Measurements from ENCODE around the gene RPL38.

The RPL38 gene

GRCh38 chr17:74203439-74204240 lies at the start of gene RPL38:
Gene RPL38, plus strand, starts transcription at chr17:74203678. Its CDS starts 278 bp downstream, at chr17:74203956.
- peak; percentile 92 for DNase-seq (ENCODE audit: low read depth, low spot score)

DNA sequence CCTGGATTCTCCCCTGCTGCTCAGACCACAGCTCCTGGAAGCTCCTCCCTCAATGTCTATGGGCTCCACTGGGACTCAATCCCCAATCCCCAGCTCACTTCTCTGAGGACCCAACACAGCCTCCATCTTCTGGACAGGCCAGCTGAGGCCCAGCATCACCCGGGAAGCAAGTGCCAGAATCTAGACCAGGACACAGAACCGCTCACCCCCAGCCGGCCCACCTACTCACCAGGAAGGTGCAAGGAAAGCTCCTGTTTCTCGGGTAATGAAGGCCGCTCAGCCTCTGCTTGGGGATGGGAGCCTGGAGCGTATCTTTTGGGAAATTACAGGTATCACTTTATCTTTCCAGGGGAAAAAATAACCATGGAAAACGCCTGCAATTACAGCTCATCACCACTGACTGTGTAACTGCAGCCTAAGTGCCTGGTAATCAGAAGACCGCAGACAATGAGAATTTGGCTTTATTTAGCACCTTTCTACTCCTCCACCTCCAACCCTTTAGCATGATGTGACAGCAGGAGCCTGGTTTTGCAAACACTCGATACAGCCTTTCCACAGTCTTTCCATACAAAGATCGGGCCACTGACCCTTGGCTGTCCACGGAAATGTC lies 49.6 kb upstream of the RPL38 start:
- no peak for DNase-seq (ENCODE audit: low read depth, low spot score)

DNA sequence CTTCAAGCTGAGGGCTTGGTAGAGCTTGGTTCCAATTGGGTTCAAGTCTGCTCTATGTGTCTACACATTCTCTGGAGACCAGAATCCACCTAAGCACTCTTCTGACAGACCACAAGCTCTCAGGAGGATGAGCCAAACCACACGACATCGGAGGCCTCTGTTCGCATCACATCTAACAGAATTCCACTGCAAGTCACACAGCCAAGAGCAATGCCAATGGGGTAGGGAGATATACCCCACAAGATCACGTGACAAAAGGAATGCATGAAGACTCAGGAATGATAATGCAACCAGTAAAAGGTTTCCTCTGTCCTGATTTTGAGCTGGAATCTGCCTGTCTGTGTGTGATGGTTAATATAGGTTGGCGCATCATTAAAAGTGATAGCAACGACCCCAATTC lies 46.6 kb upstream of the RPL38 start:
- DNase-seq (ENCODE audit: low read depth, low spot score) = no peak

DNA sequence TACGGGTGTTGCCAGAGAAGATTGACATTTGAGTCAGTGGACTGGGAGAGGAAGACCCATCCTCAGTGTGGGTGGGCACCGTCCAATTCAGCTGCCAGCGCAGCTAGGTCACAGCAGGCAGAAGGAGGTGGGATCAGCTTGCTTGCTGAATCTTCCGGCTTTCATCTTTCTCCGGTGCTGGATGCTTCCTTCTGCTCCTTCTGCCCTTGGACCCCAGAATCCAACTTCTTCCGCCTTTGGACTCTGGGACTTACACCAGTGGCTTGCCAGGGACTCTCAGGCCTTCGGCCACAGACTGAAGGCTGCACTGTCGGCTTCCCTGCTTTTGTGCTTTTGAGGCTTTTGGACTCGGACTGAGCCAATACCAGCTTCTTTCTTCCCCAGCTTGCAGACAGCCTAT lies 46.1 kb upstream of the RPL38 start:
- no peak for DNase-seq (ENCODE audit: low read depth, low spot score)

- DNase-seq (ENCODE audit: low read depth, low spot score) = no peak
These were observed 44.7 kb upstream of the RPL38 start for GRCh38 chr17:74158761-74159160.

- DNase-seq (ENCODE audit: low read depth, low spot score) = no peak
These were observed 44.1 kb upstream of the RPL38 start for GRCh38 chr17:74159226-74159840.

DNA sequence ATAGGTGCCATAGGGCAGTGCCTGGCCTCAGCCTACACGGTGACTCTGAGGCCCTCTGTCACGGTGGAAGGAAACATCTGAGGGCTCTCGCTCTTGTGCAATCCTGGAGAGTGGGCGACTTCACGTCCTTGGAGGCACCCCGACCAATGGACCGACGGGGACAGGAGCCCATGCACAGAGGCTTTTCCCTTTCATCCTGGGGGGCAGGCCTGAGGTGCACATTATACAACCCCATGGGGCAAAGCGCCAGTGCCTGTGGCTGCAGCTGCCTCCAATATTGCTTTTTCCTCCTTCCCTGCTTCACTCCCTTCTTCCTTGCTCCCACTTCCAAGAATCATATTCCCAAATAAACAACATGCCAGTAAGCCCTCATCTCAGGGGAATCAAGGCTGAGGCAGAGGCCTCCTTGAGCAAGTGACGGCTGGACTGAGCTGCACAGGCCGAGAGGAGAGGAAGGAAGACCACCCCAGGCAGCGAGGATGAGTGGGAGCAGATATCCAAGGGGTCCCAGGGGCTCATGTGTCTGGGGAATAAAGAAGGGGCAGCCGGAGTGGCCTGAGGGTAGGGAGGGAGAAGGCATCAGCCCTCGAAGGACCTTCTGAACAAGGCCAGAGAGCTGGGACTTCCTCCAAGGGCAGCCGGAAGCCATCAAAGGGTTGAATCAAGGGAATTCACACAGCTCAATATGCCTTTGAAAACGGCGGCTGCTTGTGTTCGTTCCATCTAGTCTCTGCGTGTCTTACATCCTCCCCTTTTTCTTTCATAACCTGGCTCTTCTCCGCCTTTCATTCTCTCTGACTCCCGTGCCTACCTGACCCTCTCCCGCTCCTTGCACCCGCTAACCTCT lies 42.6 kb upstream of the RPL38 start:
- DNase-seq (ENCODE audit: low read depth, low spot score) = no peak

DNA sequence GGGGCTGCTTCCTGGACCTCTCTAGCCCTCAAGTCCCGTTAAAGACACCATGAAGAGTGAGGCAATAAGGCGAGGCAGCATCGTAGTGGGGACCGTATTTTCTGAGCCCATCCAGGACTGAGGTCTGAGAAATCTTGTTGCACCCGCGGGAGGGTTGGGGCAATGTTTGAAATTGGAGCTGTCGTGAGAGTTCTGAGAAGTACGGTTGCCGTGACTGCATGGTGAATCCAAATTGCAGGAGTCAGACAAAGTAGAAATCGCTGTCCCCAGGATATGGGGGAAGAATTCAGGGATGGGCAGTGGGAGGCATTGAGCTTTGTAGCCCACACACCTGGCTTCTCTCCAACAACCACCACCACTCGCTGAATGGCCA lies 42.0 kb upstream of the RPL38 start:
- no peak for DNase-seq (ENCODE audit: low read depth, low spot score)

GRCh38 chr17:74163271-74163821 lies 40.1 kb upstream of the RPL38 start:
- DNase-seq (ENCODE audit: low read depth, low spot score) = no peak

DNA sequence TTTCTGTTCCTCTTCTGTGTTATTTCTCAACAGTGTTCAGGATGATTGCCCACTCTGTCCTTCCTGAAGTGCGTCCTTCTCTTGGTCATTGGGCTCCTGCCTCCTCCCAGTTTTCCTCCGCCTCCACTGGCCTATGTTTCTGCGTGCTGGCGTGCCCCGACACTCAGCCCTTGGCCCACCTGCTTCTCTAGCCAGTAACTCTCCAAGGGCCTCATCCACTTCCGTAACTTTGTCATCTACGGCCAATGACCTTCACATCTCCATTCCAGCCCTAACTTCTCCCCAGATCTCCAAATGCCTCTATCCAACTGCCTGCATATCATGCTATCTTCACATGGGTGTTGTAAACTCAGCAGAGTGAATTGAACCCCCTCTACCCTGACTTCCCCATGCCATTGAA lies 39.6 kb upstream of the RPL38 start:
- no peak for DNase-seq (ENCODE audit: low read depth, low spot score)

DNA sequence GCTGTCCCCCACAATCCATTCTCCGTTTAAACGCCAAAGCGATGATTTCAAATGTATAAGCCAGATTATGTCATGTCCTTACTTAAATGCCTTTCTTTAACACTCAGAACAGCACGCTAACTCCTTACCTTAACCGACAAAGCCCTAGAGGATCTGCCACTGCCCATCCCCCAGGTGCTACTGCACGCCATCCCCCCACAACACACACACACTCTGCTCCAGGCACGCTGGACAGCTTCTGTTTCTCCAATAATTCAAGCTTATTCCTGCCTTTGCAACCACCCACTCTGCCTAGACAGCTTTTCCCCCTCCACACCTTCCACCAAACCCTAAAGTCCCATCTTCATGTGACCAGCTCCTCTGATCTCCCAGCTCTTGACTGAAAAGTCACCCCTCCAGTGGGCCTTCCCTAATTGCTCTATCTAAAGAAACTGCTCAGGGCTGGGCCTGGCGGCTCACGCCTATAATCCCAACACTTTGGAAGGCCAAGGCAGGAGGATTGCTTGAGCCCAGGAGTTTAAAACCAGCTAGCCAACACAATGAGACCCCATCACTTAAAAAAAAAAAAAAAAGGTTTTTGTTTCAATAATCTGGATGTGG lies 38.9 kb upstream of the RPL38 start:
- DNase-seq (ENCODE audit: low read depth, low spot score) = no peak

DNA sequence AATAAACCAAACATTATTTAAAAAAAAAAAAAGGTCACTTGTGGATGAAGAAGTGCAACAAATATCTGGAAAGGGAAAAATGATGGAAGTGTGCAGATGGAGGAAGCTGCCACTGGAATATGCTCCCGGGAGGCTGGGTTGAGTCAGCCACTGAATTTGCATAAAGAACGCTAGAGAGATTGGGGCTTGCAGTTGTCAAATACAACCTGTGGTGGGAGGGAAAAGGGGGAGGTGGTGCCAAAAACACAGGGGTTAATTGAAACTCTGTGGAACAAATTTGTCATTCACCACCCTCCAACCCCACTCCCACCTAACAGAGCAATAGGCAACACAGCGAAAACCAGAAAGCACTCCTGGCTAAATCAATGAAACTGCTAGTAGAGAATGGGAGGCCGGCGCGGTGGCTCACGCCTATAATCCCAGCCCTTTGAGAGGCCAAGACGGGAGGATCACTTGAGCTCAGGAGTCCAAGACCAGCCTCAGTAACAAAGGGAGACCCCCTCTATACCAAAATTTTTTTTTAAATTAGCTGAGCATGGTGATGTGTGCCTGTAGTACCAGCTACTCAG lies 37.6 kb upstream of the RPL38 start:
- no peak for DNase-seq (ENCODE audit: low read depth, low spot score)

- DNase-seq (ENCODE audit: low read depth, low spot score) = no peak
These were observed 32.6 kb upstream of the RPL38 start for GRCh38 chr17:74170924-74171323.

DNA sequence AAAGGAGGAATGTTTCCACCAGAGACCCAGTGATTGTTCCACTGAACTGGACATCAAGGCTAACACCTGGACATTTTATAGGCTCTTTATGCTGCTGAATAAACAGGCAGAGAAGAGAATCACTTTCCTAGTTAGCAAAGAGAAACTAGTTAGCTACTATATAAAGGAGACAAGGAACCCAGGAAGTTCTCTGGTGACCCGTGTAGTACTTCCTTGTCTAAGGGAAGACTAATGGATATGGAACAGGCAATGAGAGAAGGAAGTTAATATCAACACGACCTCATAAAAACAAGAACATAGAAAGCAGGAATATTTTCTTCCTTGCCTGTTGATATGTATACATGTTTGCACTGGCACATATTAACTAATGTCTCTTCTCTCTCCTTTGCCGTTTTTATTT lies 30.8 kb upstream of the RPL38 start:
- DNase-seq (ENCODE audit: low read depth, low spot score) = no peak

DNA sequence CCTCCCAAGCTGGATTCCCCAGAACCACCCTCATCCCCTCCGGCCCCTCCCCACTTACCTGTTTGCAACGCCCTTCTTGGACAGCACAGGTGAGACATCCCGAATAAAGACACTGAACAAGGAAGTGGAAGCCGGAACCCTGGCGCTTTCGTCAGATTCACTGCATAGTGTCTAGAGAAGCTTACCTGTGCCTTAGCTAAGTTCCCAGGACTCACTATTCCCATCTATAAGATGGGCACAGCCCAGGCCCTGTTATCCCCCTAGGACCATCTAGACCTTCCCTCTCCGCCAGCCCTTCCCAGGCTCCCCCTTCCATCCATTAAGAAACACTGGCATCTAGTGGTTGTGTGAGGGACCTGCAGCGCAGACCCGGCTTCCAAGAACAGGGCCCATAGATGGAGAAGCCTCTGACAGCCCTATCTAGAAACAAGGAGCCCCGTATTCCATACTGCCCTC lies 26.9 kb upstream of the RPL38 start:
- peak; percentile 29 for DNase-seq (ENCODE audit: low read depth, low spot score)

DNA sequence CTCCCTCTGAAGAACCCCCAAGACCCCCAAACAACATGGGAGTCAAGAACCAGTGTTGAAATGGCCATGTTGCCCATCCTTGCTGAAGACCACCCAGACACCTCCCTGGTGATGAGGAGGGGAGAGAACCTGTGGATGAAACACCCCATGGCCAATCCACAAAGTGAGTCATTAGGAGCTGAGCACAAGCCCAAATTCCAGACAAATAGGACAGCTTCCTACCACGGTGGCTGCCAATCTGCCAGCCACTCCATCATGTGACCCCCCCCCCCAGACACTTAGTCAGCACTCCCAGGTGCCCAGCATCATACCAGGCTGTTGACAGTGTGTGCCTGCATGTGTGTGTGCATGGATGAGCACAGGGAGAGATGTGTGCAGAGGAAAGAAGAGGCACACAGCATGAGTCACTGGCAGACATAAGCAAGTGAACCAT lies 26.4 kb upstream of the RPL38 start:
- DNase-seq (ENCODE audit: low read depth, low spot score) = no peak

- DNase-seq (ENCODE audit: low read depth, low spot score) = no peak
These were observed 23.9 kb upstream of the RPL38 start for GRCh38 chr17:74179576-74179975.

DNA sequence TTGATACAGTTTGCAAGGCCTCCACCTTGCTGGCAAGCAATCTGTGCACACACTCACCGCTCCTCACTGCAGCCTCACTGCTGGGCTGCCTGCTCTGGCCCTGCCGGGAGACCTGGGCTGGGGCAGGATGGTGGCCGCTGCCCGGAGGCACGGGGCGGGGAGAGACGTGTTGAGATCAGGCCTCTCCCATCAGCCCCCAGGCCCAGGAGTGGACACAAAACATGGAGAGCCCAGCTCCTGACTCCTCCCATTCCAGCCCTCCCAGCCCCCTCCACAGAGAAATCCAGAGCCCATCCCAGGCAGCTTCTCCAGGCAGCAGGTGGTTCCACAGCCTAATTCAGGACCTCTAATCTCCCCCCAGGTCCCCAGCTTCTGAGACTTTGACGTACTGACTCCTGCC lies 23.1 kb upstream of the RPL38 start:
- no peak for DNase-seq (ENCODE audit: low read depth, low spot score)

DNA sequence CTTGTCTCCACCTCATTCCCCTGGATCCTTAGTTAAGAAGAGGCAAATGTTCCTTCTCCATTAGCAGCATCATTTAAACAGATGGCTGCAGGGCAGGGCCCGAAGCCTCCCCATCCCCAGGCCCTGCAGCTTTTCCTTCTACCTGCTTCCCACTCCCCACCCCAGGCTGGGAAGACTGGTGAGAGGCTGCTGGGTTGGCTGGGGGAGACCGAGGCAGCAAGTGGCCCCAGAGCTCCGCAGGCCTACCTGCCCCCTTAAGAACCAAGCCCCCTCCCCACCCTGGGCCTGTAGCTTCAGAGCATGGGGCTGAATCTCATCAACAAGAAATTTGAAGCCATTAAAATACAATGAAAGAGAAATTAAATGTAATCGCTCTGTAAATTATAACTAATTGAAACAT lies 22.1 kb upstream of the RPL38 start:
- no peak for DNase-seq (ENCODE audit: low read depth, low spot score)

GRCh38 chr17:74182041-74182723 lies 21.3 kb upstream of the RPL38 start:
- DNase-seq (ENCODE audit: low read depth, low spot score) = no peak
